T-helper 2 cell (primary cell): Measurements from ENCODE around the gene MST1.
A peak's percentile ranks its signal among the peaks of the same experiment; 100 is the strongest.

Experiments
- DNase-seq, 5 experiments: peaks; one replicate each; pipeline versions ENCODE4 v3.0.0 to v3.0.0-alpha.2; 2012 to 2022

The MST1 gene

DNA sequence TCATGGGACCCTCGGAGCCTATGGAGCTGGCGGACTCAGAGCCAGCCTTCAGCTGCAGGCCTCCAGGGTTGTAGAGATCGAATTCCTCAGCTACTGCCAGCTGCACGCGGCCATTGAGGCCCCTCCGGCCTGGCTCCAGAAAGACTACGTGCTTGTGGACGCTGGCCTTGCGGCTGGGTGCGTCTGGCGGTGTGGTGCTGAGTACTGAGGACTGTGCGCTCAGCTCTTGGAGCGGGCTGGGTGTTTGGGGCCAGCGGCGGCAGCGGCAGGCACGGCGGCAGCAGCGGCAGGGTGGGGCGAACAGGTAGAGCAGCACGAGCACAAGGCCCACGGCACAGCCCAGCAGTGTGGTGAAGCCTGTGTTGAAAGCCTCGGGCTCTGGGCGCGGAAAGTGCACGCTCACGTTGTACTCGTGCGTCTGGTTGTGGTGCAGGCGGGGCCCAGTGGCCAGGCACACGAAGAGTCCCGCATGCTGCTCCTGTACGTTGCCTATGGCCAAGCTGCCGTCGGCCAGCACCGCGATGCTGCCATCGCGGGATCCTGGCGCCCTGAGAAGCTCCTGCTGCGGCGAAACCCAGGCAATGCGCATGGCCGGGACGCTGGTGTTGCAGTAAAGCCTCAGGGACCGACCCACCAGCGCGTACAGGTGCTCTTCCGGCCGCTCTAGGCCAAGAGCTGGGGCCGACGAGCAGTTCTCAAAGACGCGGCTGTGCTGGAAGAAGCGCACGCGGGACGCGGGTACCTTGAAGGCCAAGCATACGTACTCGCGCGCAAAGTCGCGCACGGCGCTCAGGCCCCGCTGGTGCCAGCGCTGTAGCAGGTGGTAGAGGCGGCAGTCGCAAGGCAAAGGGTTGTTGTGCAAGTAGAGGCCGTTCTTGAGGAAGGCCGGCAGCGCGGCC lies 28.9 kb upstream of the MST1 start:
- DNase-seq, result peak in 1 of 5 experiments; percentile 19

DNA sequence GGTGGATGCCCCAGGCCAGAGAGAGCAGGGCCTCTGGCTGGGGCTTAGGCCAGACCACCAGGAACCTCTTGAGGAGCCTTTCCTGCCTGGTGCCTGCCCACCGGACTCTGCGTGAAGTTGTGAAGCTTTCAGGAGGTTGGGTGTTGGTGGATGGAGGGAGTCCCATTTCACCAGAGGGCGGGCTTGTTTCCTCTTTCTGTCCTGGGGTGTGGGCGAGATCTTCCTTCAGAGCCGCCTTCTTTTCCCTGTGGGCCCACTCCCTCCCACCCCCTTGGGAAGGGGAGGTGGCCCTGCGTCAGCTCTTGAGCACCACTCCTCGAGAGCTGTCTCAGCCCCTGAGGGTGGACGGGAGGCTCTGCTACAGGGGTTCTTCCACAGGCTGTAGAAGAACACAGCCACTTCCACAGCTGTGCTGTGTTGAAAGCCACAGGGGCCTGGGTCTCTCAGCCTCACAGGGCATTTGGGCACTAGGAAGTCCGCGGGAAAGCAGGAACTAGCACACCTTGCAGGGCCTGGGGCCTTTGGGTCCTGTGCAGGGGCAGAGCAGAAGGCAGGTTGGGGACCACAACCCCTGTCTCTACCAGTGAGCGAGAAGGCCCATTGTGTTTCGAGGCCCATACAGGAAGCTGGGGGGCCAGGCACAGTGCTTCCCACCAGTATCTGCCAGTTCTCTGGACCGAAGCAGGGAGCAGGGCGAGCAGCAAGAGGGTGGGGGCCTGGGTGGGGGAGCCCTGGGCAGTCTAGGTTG lies 28.1 kb upstream of the MST1 start:
- DNase-seq, result no peak

DNA sequence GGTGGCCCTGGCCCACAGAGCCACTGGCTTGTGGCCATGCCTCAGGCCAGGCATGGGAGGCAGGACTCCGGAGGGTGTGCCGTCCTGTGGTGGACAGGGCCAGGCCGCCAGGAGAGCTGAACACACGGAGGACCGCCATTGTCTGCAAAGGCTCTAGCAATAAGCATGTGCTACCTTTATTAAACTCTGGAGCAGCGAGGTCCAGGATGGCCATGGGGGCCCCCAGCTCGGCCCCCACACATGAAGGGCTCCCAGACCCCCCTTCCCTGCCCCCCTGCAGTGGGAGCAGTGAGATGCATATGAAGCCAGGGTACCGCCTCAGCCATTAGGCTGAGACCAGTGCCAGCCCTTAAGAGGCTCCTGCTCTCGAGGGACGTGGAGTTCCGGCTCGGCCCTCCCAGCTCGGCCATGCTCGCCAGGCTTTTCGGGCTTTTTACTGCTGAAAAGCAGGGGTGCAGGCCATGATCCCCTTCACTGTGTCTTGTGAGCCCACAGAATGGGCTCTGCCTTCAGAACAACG lies 27.5 kb upstream of the MST1 start:
- no peak for DNase-seq

DNA sequence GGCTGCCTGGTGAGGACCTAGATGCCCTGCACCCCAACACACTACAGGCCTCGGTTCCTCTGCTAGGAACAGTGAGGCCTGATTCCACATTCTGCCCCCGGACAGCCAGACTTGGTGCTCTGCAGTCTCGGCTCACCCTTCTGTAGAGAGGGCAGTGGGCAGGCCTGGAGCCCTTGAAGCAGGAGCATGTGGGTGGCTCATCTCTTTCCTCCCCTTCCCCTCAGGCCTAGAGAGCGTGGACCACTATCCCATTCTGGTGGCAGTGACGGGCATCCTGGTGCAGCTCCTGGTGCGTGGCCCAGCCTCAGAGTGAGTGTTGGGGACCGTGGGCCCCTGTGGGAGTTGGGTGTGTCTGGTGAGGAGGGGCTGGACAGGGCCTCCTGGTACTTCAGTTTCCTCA lies 26.9 kb upstream of the MST1 start:
- DNase-seq, result no peak

DNA sequence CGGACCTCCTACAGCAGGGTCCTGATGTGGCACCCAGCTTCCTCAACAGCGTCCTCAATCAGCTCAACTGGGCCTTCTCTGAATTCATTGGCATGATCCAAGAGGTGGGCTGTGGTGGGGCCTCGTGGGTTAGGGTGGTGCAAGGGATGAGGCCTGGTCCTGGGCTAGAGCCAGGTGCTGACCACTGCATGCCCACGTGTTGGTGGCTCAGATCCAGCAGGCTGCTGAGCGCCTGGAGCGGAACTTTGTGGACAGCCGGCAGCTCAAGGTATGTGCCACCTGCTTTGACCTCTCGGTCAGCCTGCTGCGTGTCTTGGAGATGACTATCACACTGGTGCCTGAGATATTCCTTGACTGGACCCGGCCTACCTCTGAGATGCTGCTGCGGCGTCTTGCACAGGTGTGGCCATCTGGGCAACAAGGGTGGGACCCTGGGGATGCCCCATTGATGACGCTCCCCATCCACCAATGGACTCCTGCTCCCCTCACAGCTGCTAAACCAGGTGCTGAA lies 26.4 kb upstream of the MST1 start:
- no peak for DNase-seq

DNA sequence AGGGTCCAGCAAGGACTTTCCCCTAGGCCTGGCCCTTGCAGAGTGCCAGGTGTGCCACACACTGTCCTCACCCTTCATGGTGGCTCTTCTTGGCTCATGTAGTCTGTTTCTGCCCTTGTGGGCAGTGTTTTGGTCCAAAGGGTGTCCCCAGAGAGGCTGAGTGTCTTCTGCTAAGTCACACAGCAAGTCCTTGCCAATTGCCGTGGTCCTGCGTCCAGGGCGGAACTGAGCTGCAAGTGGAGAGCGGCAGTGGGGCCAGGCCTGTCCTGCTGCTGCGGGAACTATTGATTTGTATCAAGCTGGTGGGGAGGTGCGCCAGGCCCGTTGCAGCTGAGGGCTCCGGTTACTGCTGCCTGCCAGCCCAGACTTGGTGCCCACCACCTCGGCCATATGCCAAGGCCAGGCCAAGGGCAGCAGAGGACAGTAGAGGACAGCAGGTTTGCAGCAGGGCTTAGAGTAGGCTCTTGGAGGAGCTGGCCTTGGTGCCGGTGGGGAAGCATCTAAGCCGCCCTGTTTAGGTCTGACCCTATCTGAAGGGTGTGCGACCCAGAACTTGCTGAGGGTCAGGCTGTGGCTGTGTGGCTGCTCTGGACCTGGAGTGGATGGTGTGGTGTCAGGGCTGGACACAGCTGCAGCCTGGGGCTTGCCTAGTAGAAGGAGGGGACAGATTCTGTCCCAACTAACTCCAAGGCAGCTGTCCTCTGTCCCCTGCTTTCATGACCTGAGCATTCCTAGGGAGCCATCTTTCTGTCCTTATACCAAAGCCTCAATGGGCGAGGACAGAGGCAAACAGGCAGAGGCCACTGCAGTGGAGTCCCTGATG lies 25.7 kb upstream of the MST1 start:
- no peak for DNase-seq

DNA sequence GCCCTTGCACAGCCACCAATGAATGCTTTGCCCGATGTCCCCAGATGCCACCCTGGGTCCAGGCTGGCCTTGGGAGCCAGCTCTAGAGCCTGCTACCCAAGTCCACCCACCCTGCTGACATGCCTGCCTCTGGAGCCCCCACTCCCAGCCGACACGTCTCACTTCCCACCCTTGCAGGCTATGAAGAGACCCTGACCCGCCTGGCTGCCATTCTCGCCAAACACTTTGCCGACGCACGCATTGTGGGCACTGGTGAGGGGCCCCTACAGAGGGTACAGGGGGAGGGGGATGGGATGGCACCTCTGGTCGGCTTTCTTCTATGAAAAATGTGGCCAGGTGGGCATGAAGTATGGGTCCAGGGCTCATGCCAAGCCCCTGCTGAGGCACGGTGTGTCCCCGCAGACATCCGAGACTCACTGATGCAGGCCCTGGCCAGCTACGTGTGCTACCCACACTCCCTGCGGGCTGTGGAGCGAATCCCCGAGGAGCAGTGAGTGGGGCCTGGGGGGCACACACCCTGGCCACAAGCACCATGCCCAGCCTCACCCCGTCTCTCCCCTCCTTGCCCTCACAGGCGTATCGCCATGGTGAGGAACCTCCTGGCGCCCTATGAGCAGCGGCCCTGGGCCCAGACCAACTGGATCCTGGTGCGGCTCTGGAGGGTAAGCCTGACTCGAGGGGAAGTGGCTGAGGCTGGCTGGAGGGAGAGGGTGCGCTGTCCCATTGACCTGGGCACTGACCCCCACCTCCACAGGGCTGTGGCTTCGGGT lies 24.2 kb upstream of the MST1 start:
- DNase-seq, result no peak

DNA sequence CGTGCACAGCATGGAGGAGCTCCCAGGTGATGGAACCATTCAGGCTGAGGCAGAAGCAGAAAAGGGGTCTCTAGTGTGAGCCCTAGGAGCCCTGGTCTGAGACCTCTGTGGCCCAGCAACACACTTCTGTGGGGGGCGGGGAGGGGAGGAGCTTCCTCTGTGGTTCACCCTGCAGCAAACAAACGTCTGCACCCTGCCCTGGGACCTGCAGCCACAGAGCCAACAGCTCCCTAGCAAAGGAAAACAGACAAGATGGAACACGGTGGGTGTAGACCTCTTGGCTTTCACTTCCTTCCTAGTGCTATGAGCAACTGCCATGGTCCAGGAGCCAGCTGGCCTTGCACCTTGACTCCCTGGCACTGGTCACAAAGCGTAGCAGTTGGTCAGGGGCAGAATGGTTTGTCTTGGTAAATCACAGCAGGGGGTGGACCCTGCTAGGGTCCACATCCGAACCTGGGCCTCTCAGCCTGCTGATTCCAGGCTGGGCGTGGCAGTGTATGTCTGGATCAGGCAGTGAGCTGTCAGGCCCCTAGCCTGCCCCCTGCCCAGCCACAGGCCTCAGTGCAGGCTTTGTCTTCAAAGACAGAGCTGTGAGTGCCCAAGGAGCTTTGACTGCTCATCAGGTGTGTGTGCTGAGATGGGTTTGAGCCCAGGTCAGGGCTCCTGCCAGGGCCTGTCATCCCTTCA lies 23.5 kb upstream of the MST1 start:
- peak in 1 of 5 experiments; percentile 65 for DNase-seq

DNA sequence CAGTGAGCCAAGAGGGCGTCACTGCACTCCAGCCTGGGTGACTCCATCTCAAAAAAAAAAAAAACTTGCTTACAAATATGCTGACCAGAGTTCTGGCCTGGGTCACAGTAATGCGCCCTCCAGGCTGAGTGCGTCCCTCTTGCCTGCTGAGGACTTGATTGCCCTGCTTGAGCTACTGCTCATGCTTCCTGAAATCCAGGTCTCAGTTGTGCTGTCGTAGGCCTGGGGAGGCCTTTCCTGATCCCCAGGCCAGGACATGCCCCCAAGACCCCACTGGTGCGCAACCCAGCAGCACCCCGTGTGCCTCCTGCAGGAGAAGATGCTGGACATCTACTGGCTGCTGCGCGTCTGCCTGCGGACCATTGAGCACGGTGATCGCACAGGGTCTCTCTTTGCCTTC lies 22.9 kb upstream of the MST1 start:
- no peak for DNase-seq

DNA sequence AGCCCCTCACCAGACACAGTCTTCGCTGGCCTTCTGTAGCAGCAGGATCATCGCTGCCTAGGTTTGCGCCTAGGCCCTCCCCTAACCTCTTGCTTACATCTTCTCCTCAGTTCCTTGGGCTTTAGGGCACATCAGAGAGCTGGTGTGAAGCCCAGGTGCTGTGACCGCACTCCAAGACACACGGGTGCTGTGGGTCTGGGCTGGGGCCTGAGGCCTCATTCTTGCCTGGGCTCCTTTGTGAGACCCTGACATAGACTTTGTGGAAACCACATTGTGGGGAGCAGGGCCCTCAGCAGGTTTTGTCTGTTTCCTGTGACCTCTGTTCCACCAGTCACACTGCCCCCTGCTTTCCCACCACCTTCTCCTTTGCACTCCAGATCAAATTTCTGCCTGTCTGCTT lies 22.2 kb upstream of the MST1 start:
- no peak for DNase-seq

DNA sequence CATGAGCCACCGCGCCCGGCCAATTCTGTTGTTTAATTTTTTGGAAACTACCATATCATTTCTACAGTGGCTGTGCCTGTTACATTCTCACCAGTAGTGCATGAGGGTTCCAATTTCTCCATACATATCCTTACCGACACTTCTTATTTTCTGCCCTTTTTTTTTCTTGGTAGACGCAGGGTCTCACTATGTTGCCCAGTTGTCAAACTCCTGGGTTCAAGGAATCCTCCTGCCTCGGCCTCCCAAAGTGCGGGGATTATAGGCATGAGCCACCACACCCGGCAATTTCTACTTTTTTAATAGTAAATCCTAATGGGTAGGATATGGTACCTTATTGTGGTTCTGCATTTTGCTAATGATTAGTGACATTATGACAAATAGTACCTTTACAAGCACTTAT lies 20.6 kb upstream of the MST1 start:
- no peak for DNase-seq

DNA sequence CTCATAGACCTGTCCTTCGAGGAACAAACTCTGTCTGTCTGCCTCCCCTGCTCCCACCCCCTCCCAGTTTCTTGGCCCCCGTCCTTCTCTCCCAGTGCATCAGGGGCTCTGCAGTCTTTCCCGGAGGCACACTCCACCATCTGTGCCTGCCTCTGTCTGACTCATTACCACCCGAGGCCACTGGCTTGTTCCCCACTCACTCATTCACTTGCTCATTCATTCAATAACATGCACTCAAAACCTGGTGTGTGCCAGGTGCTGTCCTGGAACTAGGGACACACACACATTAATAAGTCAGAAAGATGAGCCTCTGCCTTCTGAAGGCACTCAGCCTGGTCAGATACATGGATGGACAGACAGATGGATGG lies 17.8 kb upstream of the MST1 start:
- DNase-seq, result no peak

DNA sequence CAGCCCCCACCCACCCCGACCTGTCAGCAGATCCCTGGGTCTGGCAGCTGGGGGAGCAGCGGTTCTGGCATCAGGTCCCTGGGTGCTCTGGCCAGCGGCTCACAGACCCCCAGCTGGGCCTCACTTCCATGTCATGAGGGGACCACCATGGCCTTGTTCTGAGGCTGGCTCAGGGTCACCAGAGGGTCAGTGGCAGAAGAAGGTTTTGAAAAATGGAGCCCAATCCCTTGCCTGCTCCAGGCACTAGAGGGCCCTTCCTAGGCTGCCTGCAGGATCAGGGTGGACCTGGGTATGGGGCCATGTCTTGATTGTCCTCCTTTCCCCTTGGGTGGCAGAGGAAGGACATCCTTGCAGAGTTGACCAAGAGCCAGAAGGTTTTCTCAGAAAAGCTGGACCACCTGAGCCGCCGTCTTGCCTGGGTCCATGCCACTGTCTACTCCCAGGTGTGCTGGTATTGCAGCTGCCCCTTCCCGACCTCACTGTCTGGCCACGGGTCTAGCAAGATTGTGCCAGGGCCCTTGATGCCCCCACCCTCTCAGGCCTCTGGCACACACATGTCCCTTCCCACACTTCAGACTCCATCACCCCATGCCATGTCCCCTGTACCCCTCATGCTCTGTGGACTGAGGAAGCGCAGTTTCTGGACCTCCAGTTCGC lies 17.3 kb upstream of the MST1 start:
- DNase-seq, result no peak

DNA sequence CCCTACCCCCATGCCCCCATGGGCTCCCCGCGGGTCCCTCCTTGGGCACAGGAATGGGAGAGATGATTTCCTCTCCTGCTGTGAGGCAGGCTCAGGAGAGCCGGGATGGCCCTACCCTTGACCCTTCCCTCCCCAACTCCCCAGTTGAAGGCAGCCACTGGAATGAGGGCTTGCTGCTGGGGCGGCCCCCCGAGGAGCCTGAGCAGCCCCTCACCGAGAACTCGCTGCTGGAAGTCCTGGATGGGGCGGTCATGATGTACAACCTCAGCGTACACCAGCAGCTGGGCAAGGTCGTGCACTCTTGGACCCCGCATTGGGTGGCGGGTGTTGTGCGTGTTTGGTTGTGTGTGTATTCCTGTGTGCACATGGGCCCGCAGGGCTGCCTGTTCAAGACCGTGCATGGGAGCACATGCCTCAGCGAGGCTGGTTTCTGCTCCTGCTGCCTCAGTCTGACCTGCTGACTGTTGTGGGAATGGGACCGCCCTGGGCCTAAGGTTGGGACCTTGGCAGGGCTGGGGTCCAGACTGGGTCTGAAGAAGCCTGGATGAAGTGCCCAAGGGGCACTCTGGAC lies 16.2 kb upstream of the MST1 start:
- no peak for DNase-seq

DNA sequence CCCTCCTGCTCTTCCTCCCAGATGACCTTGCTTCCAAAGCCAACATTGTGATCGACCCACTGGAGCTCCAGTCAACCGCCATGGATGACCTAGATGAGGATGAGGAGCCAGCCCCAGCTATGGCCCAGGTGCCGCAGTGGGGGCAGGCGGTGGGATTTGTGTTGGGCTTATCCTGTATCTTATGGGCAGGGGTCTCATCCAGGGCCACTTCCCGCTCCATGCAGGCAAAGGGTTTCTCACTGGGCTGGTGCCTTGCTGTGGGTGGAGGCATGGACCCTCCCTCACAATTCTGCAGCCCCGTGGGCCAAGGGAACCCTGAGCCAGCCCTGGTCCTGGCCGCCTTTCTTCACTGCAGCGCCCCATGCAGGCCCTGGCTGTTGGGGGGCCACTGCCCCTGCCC lies 15.4 kb upstream of the MST1 start:
- no peak for DNase-seq

DNA sequence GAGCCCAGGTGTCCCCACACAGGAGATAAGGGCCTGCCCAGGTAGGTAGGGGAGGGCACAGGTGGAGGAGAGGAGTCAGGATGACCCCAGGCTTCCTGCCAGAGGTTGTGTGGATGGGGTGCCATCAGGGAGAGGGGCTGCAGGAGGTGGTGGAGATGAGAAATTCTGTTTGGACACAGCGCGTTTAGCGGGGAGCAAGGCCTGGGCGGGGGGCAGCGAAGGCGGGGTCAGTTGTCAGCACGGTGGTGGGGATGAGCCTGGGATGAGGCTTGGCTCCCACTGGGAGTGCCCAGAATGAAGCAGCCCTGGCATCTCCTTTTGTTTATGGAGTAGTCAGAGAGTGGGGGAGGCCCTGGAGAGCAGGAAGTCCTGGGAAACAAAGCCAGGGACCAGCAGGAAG lies 14.7 kb upstream of the MST1 start:
- DNase-seq, result no peak

DNA sequence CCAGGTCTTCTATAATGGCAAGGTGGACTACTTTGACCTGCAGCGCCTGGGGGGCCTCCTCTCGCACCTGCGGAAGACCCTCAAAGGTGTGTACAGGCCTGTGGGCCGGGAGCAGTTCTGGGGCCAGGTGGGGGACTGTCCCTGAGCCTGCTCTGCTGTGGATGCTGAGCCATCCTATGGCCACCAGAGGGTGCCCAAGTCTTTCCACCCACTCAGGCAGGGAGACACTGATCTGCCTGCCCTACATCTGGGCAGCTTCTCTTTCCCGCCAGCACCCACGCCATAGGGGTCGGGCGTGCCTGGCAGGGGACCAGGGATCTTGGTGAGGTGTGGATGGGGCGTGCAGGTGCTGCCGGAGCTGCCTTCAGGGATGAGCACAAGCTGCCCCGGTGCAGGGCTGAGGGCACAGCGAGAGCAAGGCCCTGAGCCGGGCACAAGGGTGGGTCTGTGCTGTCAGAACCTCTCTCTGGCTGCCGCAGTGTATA lies 14.2 kb upstream of the MST1 start:
- peak in 4 of 5 experiments; percentile 40 to 77 (median 48) for DNase-seq

DNA sequence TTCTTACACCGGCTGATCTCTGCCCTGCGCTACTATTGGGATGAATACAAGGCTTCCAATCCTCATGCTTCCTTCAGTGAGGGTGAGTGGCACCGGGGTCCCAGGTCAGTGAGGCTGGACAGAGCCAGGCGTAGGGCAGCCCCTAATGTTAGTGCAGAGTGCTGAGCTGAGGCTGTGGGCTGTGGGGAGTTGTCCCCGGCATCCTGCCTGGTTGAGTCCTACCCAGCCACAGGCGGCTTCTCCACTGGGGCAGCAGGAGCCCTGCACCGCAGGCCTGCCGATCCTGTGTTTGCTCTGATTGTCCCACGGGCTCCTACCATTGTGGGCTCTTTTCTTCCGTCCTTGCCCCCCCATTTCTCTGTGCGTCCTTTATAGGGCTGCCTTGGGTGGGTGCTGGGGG lies 13.4 kb upstream of the MST1 start:
- no peak for DNase-seq

DNA sequence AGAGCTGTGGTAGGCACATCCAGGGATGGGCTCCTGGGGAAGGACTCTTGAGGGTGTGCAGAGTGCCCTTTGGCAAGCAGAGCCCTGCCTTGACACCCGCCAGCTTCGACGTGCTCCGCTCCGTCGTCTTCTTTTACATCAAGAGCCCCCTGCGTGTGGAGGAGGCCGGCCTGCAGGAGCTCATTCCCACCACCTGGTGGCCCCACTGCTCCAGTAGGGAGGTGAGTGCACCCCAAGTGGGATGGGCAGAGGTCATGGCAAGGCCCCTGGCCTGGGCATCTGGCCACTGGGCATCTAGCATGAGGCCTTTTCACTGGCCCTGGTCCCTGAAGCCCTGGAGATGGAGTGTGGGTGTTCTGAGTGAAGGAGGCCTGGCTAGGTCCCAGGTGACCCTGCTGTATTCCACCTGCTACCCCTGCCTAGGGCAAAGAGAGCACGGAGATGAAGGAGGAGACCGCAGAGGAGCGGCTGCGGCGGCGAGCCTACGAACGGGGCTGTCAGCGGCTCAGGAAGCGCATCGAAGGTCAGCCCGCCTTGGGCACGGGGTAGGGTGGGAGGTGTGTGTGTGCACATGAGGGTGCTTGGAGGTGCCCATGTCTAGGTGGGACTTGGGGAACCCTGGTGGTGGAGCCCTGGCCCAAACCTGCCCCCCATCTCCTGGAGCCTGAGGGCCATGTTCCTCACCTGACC lies 12.3 kb upstream of the MST1 start:
- no peak for DNase-seq
